WTC11 (cell line): ENCODE measurements around the gene TSSC4. TPM values are rescaled to one million over a fixed set of nuclear protein-coding genes. Genes with fewer than 3 reads are reported as not detected.

Experiments used
- ATAC-seq: fragments of 200-7000 bp; cut with Tn5 transposase; 2 replicates; pipeline ENCODE4 v1.10.0; 2021; ENCODE audit warnings: mild to moderate bottlenecking, moderate library complexity
- CTCF ChIA-PET: fragments of 300-600 bp; sonication (Branson Sonifier 250); formaldehyde crosslinking; loops from one replicate; lab custom pipeline; 2021; ENCODE audit warnings: antibody characterized with exemption; lab: Charles Lee
- POLR2A ChIA-PET: fragments of 350-600 bp; sonication (Branson Sonifier 250); formaldehyde crosslinking; loops from one replicate; lab custom pipeline; 2021; ENCODE audit warnings: antibody characterized with exemption; lab: Charles Lee
- DNase-seq: peaks from one replicate; pipeline ENCODE4 v3.0.0; 2021; ENCODE audit warnings: low spot score
- H3K27ac Mint-ChIP-seq: 2 replicates; pipeline ENCODE4 v1.8.0; 2021; ENCODE audit warnings: mixed read lengths
- H3K27me3 Mint-ChIP-seq: 2 replicates; pipeline ENCODE4 v1.8.0; 2021; ENCODE audit warnings: low read depth, mild to moderate bottlenecking, moderate library complexity, mixed read lengths
- H3K36me3 Mint-ChIP-seq: 2 replicates; pipeline ENCODE4 v1.8.0; 2021; ENCODE audit warnings: mixed read lengths
- H3K4me1 Mint-ChIP-seq: 2 replicates; pipeline ENCODE4 v1.8.0; 2022; ENCODE audit warnings: mixed read lengths
- H3K4me3 Mint-ChIP-seq: 2 replicates; pipeline ENCODE4 v1.8.0; 2021; ENCODE audit warnings: mild to moderate bottlenecking, moderate library complexity, mixed read lengths
- H3K9me3 Mint-ChIP-seq: 2 replicates; pipeline ENCODE4 v1.8.0; 2021; ENCODE audit warnings: mixed read lengths
- ELF4 ChIP-seq: sonication (generic); formaldehyde crosslinking; IDR thresholded peaks from 2 replicates; pipeline ENCODE4 v1.8.1; 2022; ENCODE audit warnings: low read depth, mild to moderate bottlenecking, moderate library complexity, missing genetic modification reagents
- ESRRA ChIP-seq: sonication (generic); formaldehyde crosslinking; IDR thresholded peaks from 2 replicates; pipeline ENCODE4 v1.8.1; 2022; ENCODE audit warnings: mild to moderate bottlenecking, missing genetic modification reagents, borderline replicate concordance
- NR1H2 ChIP-seq: sonication (generic); formaldehyde crosslinking; IDR thresholded peaks from 2 replicates; pipeline ENCODE4 v1.9.0; 2021; ENCODE audit warnings: mild to moderate bottlenecking, moderate library complexity, missing genetic modification reagents
- RORB ChIP-seq: fragments of 250-450 bp; sonication (Bioruptor Pico); IDR thresholded peaks from 2 replicates; pipeline ENCODE4 v1.9.0; 2021; ENCODE audit warnings: mild to moderate bottlenecking
- ZNF416 ChIP-seq: fragments of 250-450 bp; sonication (Bioruptor Pico); IDR thresholded peaks from 2 replicates; pipeline ENCODE4 v1.9.0; 2021; ENCODE audit warnings: mild to moderate bottlenecking, inconsistent platforms
- total RNA-seq: library from RNA; stranded (reverse); gene quantifications from 3 replicates; pipeline ENCODE4 v1.2.3, GENCODE V29; 2021
- TF ChIP-seq, protein P1 (sequence below): sonication (generic); formaldehyde crosslinking; IDR thresholded peaks from 2 replicates; pipeline ENCODE4 v1.8.0; 2023; ENCODE audit warnings: missing genetic modification reagents, mild to moderate bottlenecking, borderline replicate concordance
- TF ChIP-seq, protein P2 (sequence below): sonication (generic); formaldehyde crosslinking; IDR thresholded peaks from 2 replicates; pipeline ENCODE4 v1.8.1; 2022; ENCODE audit warnings: mild to moderate bottlenecking, moderate library complexity, missing genetic modification reagents
- TF ChIP-seq, protein P3 (sequence below): sonication (generic); formaldehyde crosslinking; conservative IDR thresholded peaks from 2 replicates; pipeline ENCODE4 v1.8.1; 2022; ENCODE audit warnings: mild to moderate bottlenecking, missing genetic modification reagents
- TF ChIP-seq, protein P4 (sequence below): fragments of 250-450 bp; sonication (Bioruptor Pico); conservative IDR thresholded peaks from 2 replicates; pipeline ENCODE4 v1.9.0; 2021; ENCODE audit warnings: mild to moderate bottlenecking
- TF ChIP-seq, protein P5 (sequence below): fragments of 250-450 bp; sonication (Bioruptor Pico); IDR thresholded peaks from 2 replicates; pipeline ENCODE4 v2.1.2; 2022; ENCODE audit warnings: mild to moderate bottlenecking, moderate library complexity
- TF ChIP-seq, protein P6 (sequence below): sonication (generic); formaldehyde crosslinking; IDR thresholded peaks from 2 replicates; pipeline ENCODE4 v1.8.1; 2022; ENCODE audit warnings: low read depth, missing genetic modification reagents, borderline replicate concordance
- TF ChIP-seq, protein P7 (sequence below): sonication (generic); formaldehyde crosslinking; IDR thresholded peaks from 2 replicates; pipeline ENCODE4 v1.8.1; 2023; ENCODE audit warnings: mild to moderate bottlenecking, missing genetic modification reagents, borderline replicate concordance
- TF ChIP-seq, protein P8 (sequence below): sonication (generic); formaldehyde crosslinking; IDR thresholded peaks from 2 replicates; pipeline ENCODE4 v1.8.0; 2023; ENCODE audit warnings: missing genetic modification reagents
- TF ChIP-seq, protein P9 (sequence below): sonication (generic); formaldehyde crosslinking; IDR thresholded peaks from 2 replicates; pipeline ENCODE4 v1.8.1; 2022; ENCODE audit warnings: mild to moderate bottlenecking, missing genetic modification reagents, moderate library complexity, borderline replicate concordance

Gene TSSC4
- total RNA-seq, 1 experiment from 2014 or later: 41.4 TPM

DNA sequence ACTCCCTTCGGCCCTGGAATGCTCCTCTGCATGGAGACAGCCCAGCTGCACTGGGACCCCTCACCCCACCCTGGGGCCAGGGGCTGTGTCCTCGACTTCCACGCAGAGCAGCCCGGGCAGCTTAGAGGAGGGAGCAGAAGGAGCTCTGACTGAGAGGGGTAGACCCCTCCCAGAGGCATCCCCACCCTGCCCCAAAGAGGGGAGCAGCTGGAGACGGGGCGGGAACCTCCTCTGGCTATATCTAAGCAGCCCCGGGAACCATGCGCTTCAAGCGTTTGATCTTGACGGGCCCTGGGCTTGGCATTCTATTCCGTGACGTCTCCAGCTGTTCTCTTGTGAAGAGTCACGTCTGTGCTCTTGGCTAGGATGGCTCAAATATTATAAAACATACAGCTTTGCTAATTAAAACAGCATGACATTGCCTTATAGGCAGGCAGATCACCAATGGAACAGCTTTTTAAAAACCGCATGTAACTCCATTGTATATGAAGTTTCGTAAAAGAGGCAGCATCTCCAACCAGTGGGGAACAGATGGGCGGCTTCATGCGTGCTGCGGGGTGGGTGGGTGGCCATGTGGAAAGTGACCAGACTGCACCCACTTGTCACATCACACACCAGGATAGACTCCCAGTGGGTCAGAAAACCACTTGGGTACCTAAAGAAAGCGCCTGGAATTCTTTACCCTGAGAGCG lies 51.9 kb downstream of the TSSC4 start (continued):
- TF ChIP-seq, protein P1, sequence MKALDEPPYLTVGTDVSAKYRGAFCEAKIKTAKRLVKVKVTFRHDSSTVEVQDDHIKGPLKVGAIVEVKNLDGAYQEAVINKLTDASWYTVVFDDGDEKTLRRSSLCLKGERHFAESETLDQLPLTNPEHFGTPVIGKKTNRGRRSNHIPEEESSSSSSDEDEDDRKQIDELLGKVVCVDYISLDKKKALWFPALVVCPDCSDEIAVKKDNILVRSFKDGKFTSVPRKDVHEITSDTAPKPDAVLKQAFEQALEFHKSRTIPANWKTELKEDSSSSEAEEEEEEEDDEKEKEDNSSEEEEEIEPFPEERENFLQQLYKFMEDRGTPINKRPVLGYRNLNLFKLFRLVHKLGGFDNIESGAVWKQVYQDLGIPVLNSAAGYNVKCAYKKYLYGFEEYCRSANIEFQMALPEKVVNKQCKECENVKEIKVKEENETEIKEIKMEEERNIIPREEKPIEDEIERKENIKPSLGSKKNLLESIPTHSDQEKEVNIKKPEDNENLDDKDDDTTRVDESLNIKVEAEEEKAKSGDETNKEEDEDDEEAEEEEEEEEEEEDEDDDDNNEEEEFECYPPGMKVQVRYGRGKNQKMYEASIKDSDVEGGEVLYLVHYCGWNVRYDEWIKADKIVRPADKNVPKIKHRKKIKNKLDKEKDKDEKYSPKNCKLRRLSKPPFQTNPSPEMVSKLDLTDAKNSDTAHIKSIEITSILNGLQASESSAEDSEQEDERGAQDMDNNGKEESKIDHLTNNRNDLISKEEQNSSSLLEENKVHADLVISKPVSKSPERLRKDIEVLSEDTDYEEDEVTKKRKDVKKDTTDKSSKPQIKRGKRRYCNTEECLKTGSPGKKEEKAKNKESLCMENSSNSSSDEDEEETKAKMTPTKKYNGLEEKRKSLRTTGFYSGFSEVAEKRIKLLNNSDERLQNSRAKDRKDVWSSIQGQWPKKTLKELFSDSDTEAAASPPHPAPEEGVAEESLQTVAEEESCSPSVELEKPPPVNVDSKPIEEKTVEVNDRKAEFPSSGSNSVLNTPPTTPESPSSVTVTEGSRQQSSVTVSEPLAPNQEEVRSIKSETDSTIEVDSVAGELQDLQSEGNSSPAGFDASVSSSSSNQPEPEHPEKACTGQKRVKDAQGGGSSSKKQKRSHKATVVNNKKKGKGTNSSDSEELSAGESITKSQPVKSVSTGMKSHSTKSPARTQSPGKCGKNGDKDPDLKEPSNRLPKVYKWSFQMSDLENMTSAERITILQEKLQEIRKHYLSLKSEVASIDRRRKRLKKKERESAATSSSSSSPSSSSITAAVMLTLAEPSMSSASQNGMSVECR (CRISPR knock-in tag): no peak
- TF ChIP-seq, protein P2, sequence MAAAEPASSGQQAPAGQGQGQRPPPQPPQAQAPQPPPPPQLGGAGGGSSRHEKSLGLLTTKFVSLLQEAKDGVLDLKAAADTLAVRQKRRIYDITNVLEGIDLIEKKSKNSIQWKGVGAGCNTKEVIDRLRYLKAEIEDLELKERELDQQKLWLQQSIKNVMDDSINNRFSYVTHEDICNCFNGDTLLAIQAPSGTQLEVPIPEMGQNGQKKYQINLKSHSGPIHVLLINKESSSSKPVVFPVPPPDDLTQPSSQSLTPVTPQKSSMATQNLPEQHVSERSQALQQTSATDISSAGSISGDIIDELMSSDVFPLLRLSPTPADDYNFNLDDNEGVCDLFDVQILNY: no peak
- TF ChIP-seq, protein P3, sequence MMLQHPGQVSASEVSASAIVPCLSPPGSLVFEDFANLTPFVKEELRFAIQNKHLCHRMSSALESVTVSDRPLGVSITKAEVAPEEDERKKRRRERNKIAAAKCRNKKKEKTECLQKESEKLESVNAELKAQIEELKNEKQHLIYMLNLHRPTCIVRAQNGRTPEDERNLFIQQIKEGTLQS (CRISPR knock-in tag): no peak
- TF ChIP-seq, protein P4, sequence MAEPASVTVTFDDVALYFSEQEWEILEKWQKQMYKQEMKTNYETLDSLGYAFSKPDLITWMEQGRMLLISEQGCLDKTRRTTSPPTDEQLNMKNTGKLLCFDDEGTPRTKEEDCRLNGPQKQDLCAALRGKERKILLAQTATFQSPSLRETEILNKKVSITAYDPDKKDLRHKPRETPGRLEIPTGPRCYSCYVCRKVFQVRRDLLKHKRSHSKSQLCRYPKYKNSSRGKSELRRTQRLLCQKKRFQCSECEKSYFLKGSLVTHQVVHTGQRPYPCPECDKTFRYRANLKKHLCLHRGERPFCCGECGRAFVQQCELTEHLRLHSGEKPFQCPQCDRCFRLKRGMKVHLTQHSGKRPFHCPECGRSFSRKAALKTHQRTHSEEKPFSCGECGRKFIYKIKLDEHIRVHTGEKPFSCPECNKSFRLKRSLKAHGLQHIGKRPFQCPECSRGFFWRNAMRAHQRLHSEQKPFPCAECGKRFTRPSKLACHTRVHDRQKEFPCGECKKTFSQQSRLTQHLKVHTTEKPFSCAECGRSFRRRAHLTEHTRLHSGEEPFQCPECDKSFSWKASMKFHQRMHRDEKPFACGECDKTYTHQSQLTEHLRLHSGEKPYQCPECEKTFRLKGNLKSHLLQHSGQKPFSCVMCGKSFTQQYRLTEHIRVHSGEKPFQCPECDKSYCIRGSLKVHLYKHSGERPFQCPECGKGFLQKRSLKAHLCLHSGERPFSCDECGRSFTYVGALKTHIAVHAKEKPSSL (CRISPR knock-in tag): no peak
- no peak for TF ChIP-seq RORB (CRISPR knock-in tag)

DNA sequence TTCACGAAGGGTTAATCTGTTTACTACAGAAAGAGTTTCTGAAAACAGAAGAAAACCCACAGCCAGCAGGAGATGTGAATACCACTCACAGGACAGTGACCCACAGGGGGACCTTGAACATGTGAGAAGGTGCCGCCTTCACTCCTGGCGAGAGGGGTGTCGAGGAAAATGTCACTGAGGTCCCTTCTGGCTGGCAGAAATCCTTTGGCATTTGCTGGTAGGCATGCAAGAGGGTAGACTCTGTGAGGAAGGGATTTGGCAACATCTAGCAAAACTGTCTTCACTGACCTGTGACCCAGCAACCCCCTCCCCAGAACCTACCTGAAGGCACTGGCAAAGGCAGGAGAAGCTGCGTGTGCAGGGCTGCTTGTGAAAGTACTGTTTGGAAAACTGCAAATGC lies 52.9 kb downstream of the TSSC4 start:
- CTCF ChIA-PET: interaction anchor here (0.6 kb wide), 1 partner anchor 53 kb away, joined by 3 read pairs; the partner anchor contains the start of gene TSSC4
- no peak for TF ChIP-seq ESRRA (CRISPR knock-in tag)
- TF ChIP-seq NR1H2 (CRISPR knock-in tag): no peak
- TF ChIP-seq ZNF416 (CRISPR knock-in tag): no peak
- TF ChIP-seq, protein P4 (CRISPR knock-in tag): no peak
- TF ChIP-seq, protein P5, sequence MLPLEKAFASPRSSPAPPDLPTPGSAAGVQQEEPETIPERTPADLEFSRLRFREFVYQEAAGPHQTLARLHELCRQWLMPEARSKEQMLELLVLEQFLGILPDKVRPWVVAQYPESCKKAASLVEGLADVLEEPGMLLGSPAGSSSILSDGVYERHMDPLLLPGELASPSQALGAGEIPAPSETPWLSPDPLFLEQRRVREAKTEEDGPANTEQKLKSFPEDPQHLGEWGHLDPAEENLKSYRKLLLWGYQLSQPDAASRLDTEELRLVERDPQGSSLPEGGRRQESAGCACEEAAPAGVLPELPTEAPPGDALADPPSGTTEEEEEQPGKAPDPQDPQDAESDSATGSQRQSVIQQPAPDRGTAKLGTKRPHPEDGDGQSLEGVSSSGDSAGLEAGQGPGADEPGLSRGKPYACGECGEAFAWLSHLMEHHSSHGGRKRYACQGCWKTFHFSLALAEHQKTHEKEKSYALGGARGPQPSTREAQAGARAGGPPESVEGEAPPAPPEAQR (CRISPR knock-in tag): no peak
- TF ChIP-seq, protein P6, sequence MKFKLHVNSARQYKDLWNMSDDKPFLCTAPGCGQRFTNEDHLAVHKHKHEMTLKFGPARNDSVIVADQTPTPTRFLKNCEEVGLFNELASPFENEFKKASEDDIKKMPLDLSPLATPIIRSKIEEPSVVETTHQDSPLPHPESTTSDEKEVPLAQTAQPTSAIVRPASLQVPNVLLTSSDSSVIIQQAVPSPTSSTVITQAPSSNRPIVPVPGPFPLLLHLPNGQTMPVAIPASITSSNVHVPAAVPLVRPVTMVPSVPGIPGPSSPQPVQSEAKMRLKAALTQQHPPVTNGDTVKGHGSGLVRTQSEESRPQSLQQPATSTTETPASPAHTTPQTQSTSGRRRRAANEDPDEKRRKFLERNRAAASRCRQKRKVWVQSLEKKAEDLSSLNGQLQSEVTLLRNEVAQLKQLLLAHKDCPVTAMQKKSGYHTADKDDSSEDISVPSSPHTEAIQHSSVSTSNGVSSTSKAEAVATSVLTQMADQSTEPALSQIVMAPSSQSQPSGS (CRISPR knock-in tag): no peak
- TF ChIP-seq, protein P7, sequence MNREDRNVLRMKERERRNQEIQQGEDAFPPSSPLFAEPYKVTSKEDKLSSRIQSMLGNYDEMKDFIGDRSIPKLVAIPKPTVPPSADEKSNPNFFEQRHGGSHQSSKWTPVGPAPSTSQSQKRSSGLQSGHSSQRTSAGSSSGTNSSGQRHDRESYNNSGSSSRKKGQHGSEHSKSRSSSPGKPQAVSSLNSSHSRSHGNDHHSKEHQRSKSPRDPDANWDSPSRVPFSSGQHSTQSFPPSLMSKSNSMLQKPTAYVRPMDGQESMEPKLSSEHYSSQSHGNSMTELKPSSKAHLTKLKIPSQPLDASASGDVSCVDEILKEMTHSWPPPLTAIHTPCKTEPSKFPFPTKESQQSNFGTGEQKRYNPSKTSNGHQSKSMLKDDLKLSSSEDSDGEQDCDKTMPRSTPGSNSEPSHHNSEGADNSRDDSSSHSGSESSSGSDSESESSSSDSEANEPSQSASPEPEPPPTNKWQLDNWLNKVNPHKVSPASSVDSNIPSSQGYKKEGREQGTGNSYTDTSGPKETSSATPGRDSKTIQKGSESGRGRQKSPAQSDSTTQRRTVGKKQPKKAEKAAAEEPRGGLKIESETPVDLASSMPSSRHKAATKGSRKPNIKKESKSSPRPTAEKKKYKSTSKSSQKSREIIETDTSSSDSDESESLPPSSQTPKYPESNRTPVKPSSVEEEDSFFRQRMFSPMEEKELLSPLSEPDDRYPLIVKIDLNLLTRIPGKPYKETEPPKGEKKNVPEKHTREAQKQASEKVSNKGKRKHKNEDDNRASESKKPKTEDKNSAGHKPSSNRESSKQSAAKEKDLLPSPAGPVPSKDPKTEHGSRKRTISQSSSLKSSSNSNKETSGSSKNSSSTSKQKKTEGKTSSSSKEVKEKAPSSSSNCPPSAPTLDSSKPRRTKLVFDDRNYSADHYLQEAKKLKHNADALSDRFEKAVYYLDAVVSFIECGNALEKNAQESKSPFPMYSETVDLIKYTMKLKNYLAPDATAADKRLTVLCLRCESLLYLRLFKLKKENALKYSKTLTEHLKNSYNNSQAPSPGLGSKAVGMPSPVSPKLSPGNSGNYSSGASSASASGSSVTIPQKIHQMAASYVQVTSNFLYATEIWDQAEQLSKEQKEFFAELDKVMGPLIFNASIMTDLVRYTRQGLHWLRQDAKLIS (CRISPR knock-in tag): no peak
- TF ChIP-seq ELF4: no peak
- TF ChIP-seq, protein P8, sequence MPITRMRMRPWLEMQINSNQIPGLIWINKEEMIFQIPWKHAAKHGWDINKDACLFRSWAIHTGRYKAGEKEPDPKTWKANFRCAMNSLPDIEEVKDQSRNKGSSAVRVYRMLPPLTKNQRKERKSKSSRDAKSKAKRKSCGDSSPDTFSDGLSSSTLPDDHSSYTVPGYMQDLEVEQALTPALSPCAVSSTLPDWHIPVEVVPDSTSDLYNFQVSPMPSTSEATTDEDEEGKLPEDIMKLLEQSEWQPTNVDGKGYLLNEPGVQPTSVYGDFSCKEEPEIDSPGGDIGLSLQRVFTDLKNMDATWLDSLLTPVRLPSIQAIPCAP (CRISPR knock-in tag): no peak
- TF ChIP-seq, protein P9, sequence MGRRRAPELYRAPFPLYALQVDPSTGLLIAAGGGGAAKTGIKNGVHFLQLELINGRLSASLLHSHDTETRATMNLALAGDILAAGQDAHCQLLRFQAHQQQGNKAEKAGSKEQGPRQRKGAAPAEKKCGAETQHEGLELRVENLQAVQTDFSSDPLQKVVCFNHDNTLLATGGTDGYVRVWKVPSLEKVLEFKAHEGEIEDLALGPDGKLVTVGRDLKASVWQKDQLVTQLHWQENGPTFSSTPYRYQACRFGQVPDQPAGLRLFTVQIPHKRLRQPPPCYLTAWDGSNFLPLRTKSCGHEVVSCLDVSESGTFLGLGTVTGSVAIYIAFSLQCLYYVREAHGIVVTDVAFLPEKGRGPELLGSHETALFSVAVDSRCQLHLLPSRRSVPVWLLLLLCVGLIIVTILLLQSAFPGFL (CRISPR knock-in tag): no peak

More for the DNA sequence above, 52.9 kb downstream of the TSSC4 start:
- no peaks in the 10 kb centered on the region for H3K9me3 Mint-ChIP-seq
- H3K27me3 Mint-ChIP-seq: peaks cover 96% of the 10 kb centered on the region
- POLR2A ChIA-PET: no interaction called here
- no peak for DNase-seq
- no peak overlapping the region for H3K27ac Mint-ChIP-seq
- H3K4me1 Mint-ChIP-seq: no peaks in the 10 kb centered on the region
- H3K36me3 Mint-ChIP-seq: no peaks in the 10 kb centered on the region
- ATAC-seq: no peak
- H3K4me3 Mint-ChIP-seq: no peak overlapping the region
